K562 (cell line): Measurements from ENCODE around the gene PIP5K1B. TPM values are rescaled to one million over a fixed set of nuclear protein-coding genes. Genes with fewer than 3 reads are reported as not detected.

Source experiments
- BRCA1 ChIP-seq, 2 experiments: fragments of 450-650 bp in 1 of 2; sonication (generic) in 1 of 2; formaldehyde crosslinking in 1 of 2; IDR thresholded peaks; 2 replicates each; pipeline versions ENCODE4 v1.5.0 to v1.6.1; 2017 to 2020; ENCODE audit warnings: mild to moderate bottlenecking in 1 of 2, missing genetic modification reagents in 1 of 2
- DPF2 ChIP-seq: fragments of 450-650 bp; IDR thresholded peaks from 2 replicates; pipeline ENCODE4 v1.6.1; 2016
- ESRRB ChIP-seq: fragments of 250-450 bp; sonication (Bioruptor Pico); IDR thresholded peaks from 2 replicates; pipeline ENCODE4 v1.5.0; 2020; ENCODE audit warnings: mild to moderate bottlenecking, moderate library complexity, borderline replicate concordance
- IRF1 ChIP-seq: sonication (generic); formaldehyde crosslinking; IDR thresholded peaks from 2 replicates; pipeline ENCODE4 v1.8.0; 2022; ENCODE audit warnings: missing genetic modification reagents, mild to moderate bottlenecking, borderline replicate concordance
- MIER1 ChIP-seq: fragments of 450-650 bp; IDR thresholded peaks from 2 replicates; pipeline ENCODE4 v1.6.1; 2016; ENCODE audit warnings: antibody characterized with exemption, mild to moderate bottlenecking, low read depth
- NCOR1 ChIP-seq: fragments of 450-650 bp; IDR thresholded peaks from 2 replicates; pipeline ENCODE4 v1.6.1; 2016; ENCODE audit warnings: mild to moderate bottlenecking, moderate library complexity
- NELFE ChIP-seq: IDR thresholded peaks from 2 replicates; pipeline ENCODE4 v1.6.1; 2011; ENCODE audit warnings: mild to moderate bottlenecking; ENCODE audit not compliant: insufficient read depth, insufficient read length
- NRF1 ChIP-seq, 2 experiments: fragments of 450-650 bp; IDR thresholded peaks in 1 of 2; conservative IDR thresholded peaks in 1 of 2; 2 replicates each; pipeline ENCODE4 v1.6.1; 2014; ENCODE audit warnings: mild to moderate bottlenecking in 2 of 2
- POLR3G ChIP-seq: IDR thresholded peaks from 2 replicates; pipeline ENCODE4 v1.6.1; 2011; ENCODE audit not compliant: insufficient read length, insufficient replicate concordance; ENCODE audit errors: extremely low read depth
- PURB ChIP-seq: sonication (generic); formaldehyde crosslinking; IDR thresholded peaks from 2 replicates; pipeline ENCODE4 v1.9.0; 2021; ENCODE audit warnings: low read depth, mild to moderate bottlenecking, missing genetic modification reagents
- RNF2 ChIP-seq: sonication (generic); IDR thresholded peaks from 2 replicates; pipeline ENCODE4 v1.6.1; 2016
- TAF7 ChIP-seq: fragments of 450-650 bp; IDR thresholded peaks from 2 replicates; pipeline ENCODE4 v1.6.1; 2016; ENCODE audit warnings: missing genetic modification characterization, missing compliant biosample characterization
- TEAD1 ChIP-seq, 2 experiments: fragments of 450-650 bp in 1 of 2; sonication (generic) in 1 of 2; formaldehyde crosslinking; IDR thresholded peaks; 2 replicates each; pipeline versions ENCODE4 v1.4.0 to v1.8.0; 2020 to 2022; ENCODE audit warnings: mild to moderate bottlenecking in 2 of 2, missing genetic modification reagents in 1 of 2
- ZNF449 ChIP-seq: fragments of 250-450 bp; sonication (Bioruptor Pico); IDR thresholded peaks from 2 replicates; pipeline ENCODE4 v1.8.0; 2022; ENCODE audit warnings: moderate library complexity, mild to moderate bottlenecking, inconsistent platforms
- ZNF764 ChIP-seq: fragments of 250-450 bp; sonication (Bioruptor Pico); IDR thresholded peaks from 2 replicates; pipeline ENCODE4 v1.4.0; 2020; ENCODE audit warnings: low read depth, mild to moderate bottlenecking, moderate library complexity
- ZNF778 ChIP-seq: fragments of 450-650 bp; formaldehyde crosslinking; IDR thresholded peaks from 2 replicates; pipeline ENCODE4 v1.4.0; 2020; ENCODE audit warnings: mild to moderate bottlenecking, moderate library complexity
- polyA plus RNA-seq, 8 experiments: library from polyadenylated mRNA; depleted of rRNA in 4 of 8; stranded (reverse) in 5 of 8; unstranded in 3 of 8; fragments of >200 nt; fragmentation: Nextera tagmentation in 2 of 8; fragmentation: Illumina TruSeq in 1 of 8; extraction: Ambion mirVana in 2 of 8; extraction: Trizol in 1 of 8; gene quantifications; 2 replicates each; pipeline versions ENCODE4 v1.2.1 to v1.2.3, GENCODE V29; 2011 to 2014; ENCODE audit warnings: inconsistent platforms in 1 of 8, missing spikeins in 1 of 8
- total RNA-seq, 7 experiments: library from RNA; depleted of rRNA in 6 of 7; stranded (reverse); fragments of >200 nt in 6 of 7; fragmentation: Illumina TruSeq in 2 of 7; extraction: Trizol in 2 of 7; gene quantifications; 2 replicates each; pipeline versions ENCODE4 v1.2.1 to v1.2.3, GENCODE V29; 2011 to 2021; ENCODE audit warnings: low replicate concordance in 1 of 7
- TF ChIP-seq, protein P1 (sequence below): fragments of 450-650 bp; formaldehyde crosslinking; IDR thresholded peaks from 2 replicates; pipeline ENCODE4 v1.4.0; 2020; ENCODE audit warnings: mild to moderate bottlenecking, moderate library complexity
- TF ChIP-seq, protein P2 (sequence below), 2 experiments: fragments of 450-650 bp; conservative IDR thresholded peaks; 2 replicates each; pipeline ENCODE4 v1.6.1; 2017; ENCODE audit warnings: mild to moderate bottlenecking in 2 of 2, moderate library complexity in 2 of 2
- TF ChIP-seq, protein P3 (sequence below): fragments of 250-450 bp; sonication (Bioruptor Pico); IDR thresholded peaks from 2 replicates; pipeline ENCODE4 v1.8.0; 2021; ENCODE audit warnings: moderate library complexity, mild to moderate bottlenecking, inconsistent platforms

The PIP5K1B gene
- total and polyA plus RNA-seq, 9 of the 15 experiments (the other 6 are each of a cell fraction or from before 2014, with no cell fraction given) = 3.1 to 12.9 (median 7.4) TPM

- TF ChIP-seq, protein P1, sequence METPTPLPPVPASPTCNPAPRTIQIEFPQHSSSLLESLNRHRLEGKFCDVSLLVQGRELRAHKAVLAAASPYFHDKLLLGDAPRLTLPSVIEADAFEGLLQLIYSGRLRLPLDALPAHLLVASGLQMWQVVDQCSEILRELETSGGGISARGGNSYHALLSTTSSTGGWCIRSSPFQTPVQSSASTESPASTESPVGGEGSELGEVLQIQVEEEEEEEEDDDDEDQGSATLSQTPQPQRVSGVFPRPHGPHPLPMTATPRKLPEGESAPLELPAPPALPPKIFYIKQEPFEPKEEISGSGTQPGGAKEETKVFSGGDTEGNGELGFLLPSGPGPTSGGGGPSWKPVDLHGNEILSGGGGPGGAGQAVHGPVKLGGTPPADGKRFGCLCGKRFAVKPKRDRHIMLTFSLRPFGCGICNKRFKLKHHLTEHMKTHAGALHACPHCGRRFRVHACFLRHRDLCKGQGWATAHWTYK = no peak
- TF ChIP-seq NRF1 (conservative IDR thresholded peaks at IDR 0.05 in 1 of 2, IDR thresholded peaks at IDR 0.05 in 1 of 2) (no peak), NELFE (no peak), ZNF764 (CRISPR knock-in tag) (no peak), NCOR1 (peak; percentile 57), ZNF778 (CRISPR knock-in tag) (no peak), BRCA1 (IDR thresholded peaks at IDR 0.05) (no peak), BRCA1 (CRISPR knock-in tag; IDR thresholded peaks at IDR 0.05) (no peak), PURB (CRISPR knock-in tag) (no peak), RNF2 (no peak), TEAD1 (CRISPR knock-in tag; IDR thresholded peaks at IDR 0.05) (no peak), MIER1 (no peak), DPF2 (peak; percentile 72), ESRRB (CRISPR knock-in tag) (no peak), IRF1 (CRISPR knock-in tag) (no peak), TAF7 (tag) (no peak), POLR3G (no peak), ZNF449 (no peak)
- TF ChIP-seq, protein P2, sequence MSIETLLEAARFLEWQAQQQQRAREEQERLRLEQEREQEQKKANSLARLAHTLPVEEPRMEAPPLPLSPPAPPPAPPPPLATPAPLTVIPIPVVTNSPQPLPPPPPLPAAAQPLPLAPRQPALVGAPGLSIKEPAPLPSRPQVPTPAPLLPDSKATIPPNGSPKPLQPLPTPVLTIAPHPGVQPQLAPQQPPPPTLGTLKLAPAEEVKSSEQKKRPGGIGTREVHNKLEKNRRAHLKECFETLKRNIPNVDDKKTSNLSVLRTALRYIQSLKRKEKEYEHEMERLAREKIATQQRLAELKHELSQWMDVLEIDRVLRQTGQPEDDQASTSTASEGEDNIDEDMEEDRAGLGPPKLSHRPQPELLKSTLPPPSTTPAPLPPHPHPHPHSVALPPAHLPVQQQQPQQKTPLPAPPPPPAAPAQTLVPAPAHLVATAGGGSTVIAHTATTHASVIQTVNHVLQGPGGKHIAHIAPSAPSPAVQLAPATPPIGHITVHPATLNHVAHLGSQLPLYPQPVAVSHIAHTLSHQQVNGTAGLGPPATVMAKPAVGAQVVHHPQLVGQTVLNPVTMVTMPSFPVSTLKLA (conservative IDR thresholded peaks at IDR 0.05) = no peak
- TF ChIP-seq, protein P3, sequence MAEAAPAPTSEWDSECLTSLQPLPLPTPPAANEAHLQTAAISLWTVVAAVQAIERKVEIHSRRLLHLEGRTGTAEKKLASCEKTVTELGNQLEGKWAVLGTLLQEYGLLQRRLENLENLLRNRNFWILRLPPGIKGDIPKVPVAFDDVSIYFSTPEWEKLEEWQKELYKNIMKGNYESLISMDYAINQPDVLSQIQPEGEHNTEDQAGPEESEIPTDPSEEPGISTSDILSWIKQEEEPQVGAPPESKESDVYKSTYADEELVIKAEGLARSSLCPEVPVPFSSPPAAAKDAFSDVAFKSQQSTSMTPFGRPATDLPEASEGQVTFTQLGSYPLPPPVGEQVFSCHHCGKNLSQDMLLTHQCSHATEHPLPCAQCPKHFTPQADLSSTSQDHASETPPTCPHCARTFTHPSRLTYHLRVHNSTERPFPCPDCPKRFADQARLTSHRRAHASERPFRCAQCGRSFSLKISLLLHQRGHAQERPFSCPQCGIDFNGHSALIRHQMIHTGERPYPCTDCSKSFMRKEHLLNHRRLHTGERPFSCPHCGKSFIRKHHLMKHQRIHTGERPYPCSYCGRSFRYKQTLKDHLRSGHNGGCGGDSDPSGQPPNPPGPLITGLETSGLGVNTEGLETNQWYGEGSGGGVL (CRISPR knock-in tag) = no peak
Observed at GRCh38 chr9:68961587-68961986, 256.5 kb downstream of the PIP5K1B start (continued).
